GM21381 (cell line): ENCODE results near the gene LRRC7.
"Not testable (repeated sequence)": the region's sequence is repeated elsewhere in the genome, so short reads cannot be mapped to it uniquely, and the experiment has no call there.

Experiments used
- ATAC-seq: cut with Tn5 transposase; IDR thresholded peaks from one replicate; pipeline ENCODE4 v1.9.1; 2021; ENCODE audit warnings: mild to moderate bottlenecking, moderate library complexity; ENCODE audit not compliant: unreplicated experiment

LRRC7 gene

DNA sequence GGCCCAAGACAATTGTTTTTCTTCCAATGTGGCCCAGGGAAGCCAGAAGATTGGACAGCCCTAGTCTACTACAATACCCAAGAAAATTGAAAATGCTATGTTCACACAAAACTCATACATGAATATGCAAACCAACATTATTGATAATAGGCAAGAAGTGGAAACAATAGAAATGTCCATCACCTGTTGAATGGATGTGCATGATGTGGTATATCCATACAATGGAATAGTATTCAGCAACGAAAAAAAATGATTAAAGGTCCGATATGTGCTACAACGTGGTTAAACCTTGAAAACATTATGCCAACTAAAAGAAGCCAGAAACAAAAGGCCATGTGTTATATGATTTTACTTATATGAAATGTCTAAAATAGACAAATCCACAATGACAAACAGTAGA is 375.3 kb downstream of the LRRC7 start:
- no peak for ATAC-seq

DNA sequence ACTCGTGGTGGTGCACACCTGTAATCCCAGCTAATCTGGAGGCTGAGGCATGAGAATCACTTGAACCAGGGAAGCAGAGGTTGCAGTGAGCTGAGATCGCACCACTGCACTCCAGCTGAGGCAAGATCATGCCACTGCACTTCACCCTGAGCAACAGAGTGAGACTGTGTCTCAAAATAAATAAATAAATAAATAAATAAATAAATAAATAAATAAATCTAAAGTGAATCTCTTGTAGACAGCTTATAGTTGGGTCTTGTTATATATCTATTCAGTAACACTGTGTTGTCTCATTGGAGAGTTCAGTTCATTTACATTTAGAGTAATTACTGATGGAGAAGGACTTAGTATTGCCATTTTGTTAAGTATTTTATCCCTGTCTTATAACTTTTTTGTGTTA is 379.2 kb downstream of the LRRC7 start:
- no peak for ATAC-seq

DNA sequence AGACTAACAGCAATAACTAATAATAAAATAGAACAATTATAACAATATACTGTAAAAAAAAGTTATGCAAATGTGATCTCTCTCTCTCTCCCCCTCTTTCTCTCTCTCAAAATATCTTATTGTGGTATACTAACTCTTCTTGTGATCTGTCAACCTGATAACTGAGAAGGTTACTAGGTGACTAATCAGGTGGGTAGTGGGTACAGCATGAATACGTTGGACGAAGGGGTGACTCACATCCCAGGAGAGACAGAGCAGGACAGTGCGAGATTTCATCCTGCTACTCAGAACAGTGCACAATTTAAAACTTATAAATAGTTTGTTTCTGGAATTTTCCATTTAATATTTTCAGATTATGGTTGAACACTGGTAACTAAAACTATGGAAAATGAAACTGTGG is 380.1 kb downstream of the LRRC7 start:
- no peak for ATAC-seq

DNA sequence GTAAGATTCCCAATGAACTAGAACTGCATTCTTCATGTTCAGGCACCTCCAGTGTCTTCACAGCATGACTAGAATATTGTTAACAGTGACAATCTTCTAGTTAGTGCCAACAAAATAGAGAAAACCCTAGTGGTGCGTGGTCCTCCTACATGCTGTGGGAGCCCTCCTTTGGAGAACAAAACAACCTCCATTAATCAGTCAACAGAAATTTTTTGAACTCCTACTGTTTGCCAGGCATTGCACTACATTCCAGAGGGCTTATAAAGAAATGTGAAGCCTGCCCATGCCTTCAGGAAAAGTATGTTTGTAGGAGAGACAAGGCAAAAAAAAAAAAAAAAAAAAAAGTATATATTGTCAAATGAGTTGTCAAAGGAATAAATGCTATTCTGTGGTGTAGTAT is 385.0 kb downstream of the LRRC7 start:
- ATAC-seq: no peak

DNA sequence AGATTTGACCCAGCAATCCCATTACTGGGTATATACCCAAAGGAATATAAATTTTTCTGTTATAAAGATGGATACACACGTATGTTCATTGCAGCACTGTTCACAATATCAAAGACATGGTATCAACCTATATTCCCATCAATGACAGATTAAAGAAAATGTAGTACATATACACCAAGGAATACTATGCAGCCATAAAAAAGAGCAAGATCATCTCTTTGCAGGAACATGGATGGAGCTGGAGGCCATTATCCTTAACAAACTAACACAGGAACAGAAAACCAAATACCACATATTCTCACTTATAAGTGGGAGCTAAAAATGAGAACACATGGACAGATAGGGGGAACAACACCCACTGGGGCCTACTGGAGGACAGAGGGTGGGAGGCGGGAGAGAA is 394.7 kb downstream of the LRRC7 start:
- ATAC-seq: not testable (repeated sequence)

DNA sequence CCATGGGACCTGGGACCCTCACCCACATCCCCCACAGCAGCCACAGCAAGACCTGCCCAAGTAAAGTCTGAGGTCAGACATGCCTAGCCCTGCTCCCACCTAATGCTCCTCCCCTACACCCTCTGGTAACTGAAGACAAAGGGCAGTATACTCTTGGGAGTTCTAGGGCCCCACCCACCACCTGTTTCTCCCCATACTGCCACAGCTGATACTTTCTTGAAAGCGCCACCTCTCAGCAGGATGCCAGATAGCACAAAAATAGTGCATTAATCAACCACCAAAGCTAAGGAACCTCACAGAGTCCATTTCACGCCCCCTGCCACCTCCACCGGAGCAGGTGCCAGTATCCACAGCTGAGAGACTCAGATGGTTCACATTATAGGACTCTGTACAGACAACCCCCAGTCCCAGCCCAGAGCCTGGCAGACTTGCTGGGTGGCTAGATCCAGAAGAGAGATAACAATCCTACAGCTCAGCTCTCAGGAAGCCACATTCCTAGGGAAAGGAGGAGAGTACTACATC is 399.6 kb downstream of the LRRC7 start:
- no peak for ATAC-seq

DNA sequence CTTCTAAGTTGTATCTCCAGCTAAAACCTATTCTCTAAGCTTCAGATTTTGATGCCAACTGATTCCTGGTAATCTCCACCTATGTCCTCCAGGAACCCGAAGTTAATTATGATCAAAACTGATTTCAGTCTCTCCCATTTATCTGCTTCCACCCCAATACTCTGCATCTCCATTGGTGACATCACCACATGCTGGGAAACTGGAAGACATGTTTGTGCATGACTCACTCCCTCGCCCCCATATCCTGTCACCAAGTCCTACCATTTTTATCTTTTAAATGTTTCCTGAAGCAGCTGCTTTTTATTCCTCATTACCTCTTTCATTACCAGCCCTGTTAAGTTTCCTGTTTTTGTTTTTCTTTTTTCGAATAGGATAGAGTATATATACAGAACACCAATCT is 409.2 kb downstream of the LRRC7 start:
- no peak for ATAC-seq

DNA sequence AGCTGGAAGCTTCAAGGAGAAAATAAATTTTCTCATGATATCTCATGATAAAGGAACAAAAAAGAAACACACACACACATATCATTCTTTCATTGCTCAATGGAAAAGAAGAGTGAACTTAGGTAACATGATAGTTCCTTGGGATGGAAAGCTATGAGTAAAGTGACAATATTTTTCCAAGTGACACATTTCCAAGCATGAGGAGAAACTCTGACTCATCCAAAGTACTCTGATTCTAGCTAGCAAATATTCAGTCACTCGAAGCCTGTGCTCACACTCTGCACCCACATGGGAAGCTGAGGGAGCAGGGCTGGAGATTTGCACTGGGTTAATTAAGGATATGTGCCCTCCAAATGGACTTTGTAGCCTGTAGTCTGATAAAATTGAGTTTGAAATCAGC is 415.3 kb downstream of the LRRC7 start:
- ATAC-seq: no peak

DNA sequence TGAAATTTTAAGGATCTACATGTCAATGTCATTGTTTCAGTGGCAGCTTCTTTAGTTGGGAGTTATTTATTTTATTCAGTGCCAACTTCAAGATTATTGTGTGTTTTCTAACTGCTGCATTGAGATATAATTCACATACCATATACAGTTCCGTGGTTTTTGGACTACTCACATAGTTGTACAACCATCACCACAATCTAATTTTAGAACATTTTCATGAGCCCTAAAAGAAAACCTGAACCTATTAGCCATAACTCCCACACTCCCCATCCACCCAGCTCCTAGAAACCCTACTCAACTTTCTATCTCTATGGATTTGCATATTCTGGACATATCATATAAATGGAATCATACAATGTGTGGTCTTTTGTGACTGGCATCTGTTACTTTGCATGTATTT is 417.7 kb downstream of the LRRC7 start:
- no peak for ATAC-seq

DNA sequence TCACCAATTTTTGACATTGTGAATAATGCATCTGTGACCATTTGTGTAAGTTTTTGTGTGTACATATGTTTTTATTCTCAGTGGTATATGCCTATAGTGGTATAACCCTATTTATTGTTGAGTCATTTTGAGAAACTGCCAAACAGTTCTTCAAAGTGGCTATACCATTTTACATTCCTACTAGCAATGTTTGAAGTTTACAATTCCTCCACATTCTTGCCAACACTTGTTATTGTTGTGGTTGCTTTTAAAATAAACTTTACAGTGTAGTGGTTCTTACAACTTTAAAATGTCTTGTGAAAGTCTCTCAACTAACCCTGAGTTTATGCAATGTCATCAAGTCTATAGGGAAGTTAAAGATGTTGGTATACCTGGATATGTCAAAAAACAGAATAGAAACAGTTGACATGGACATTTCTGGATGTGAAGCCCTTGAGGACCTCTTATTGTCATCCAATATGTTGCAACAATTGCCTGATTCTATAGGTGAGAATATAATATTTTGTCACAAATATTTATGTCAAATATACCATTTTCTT is 418.2 kb downstream of the LRRC7 start:
- no peak for ATAC-seq

DNA sequence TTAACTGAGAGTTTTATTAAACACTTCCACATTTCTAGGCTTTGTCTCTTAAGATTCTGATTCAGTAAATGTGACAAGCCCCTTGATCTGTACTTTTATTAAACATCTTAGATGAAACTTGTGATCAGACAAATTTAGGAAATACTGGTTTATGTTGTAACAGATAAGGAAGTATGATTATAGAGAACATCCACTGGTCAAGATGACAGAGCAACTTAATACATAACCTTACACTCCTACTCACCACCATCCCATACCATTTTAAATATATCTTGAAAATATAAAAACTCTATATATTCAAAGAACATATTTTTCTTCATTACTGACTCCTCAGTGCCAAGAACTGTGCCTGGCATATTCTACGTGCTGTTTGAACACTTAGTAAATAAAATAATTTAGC is 420.2 kb downstream of the LRRC7 start:
- no peak for ATAC-seq

DNA sequence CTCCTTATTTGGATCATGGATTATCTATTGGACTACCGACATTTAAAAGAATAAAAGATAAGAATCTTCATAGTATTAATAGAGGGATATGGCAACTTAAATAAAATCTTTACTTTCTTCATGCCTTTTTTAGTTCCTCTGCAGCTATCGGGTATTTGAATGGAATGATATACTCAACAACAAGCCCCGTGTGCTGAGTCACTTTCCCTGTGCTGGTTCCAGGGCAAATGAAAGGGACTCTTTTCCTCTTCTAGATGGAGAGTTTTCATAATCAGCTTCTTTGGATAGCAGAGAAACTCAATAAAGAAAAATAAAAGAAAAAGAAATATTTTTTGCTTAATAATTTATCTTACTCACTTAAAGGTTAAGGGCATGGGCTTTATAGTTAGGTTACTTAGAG is 423.9 kb downstream of the LRRC7 start:
- no peak for ATAC-seq

DNA sequence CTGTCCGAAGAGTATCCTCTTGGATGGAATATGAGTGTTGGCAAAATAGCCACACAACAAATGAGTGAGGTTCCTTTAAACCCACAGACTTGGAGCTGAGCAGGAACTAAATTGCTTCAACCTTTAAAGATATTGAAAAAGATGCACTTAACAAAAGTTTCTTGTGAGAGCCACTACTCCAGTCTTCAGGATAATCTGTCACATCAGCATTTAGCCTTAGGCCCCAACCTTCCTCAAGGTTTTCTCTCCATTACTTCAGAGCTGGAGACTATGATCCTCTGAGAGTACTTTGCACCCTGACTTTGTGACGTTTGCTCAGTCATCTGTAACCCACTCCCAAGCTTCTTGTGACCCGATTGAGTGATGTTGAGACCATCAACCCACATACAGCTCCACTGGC is 424.9 kb downstream of the LRRC7 start:
- no peak for ATAC-seq

DNA sequence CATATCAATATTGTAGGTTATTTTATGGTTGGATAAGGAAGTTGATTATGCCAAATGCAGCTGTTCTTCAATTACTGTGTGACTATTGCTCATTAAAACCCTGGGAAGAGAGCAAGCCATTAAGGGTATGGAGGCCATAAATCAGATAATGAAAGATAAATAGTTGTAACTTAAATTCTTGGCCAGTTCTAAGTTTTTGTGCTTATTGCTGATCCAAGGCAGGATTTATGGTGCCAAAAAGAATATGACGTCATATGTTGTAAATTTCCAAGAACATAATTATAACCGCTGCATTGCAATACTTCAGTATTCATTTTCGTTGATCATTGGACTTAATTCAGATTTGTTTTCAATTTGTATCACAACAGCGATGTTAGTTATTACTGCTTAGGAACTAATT is 426.1 kb downstream of the LRRC7 start:
- ATAC-seq: no peak

DNA sequence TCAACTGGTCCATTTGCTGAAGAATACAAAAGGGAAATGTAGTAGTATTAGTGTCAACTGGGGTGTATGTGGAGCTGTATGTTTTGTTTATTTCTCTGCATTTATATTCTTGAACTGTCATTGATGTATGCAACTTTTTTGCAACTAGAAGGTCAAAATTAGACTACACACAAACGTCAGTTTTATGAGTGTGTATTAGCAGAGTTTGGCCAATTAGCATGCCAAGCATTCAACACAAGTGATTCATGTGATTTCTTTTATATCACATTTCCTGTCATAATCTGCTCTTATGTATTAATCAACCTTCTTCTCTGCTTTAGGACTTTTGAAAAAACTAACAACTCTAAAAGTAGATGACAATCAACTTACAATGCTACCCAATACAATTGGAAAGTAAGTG is 426.5 kb downstream of the LRRC7 start:
- no peak for ATAC-seq

DNA sequence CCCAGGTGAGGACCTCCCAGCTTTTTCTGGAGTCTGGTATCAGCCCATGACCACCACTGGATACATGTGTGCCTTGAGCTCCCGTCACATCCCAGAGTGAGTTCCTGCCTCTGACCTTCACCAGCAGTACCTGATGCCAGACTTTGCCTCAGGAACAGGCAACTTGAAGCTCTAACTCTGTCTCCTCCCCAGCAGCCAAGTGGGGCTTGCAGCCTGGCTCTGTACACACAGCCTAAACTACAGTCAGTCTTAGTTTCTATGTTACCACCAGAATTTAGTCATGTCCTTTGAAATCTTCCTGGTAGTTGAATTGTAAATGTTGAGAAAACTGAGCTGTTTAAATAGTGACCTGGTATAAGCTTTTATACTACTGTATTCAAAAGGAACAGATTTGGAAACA is 431.1 kb downstream of the LRRC7 start:
- no peak for ATAC-seq

DNA sequence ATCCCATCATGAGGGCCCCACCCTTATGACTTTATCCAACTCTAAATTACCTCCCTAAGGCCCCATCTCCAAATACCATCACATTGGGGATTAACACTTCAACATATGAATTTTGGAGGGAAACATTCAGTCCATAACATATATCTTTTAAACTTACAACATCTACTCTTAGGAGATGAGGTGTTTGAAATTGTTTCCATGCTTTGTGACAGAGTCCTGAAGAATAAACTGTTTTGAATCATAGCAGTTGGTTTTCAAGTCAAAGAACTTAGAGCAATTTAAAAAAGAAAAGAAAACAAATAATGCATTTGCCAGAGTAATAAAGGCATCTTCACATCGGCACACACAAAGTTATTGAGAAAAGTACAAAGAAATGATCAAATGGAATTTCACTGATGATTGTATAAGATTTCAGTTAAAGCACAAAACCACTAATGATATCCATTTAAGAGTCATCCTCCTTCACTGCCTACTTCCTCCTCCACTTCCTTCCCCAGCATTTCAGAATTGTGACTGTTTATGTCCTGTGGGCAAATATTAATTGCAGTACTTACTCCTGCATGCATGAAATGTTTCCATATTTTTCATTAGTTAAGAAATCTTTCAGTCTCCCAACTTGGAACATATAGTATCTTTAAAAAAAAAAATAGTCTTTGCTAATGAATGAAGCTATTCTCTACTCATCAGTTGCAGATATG is 435.6 kb downstream of the LRRC7 start:
- no peak for ATAC-seq

DNA sequence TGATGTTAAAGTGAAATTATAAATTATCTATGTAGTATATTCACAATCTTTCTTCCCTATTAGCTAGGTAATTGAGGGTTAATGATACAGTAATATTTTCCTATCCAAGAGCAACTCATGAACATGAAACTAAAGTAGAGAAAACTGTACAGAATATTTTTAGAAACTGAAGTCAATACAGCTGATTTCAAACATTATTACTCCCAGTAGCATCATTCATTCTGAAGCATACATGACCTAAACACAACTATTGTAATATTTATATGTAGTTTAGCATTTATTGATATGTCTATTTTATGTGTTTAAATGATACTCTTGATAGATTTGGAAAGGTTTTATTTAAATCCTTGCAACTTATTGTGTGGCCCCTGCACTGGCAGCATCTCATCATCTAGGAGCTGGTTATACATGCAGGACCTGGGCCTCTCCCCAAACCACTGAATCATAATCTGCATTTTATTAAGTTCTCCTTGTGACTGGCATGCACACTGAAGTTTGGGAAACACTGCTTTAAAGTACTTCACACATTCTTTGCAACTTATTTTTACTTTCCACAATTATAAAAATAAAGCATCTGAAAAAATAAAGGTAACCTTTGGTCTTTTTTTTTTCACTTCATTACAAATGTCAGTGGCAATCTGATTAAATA is 437.8 kb downstream of the LRRC7 start:
- no peak for ATAC-seq

DNA sequence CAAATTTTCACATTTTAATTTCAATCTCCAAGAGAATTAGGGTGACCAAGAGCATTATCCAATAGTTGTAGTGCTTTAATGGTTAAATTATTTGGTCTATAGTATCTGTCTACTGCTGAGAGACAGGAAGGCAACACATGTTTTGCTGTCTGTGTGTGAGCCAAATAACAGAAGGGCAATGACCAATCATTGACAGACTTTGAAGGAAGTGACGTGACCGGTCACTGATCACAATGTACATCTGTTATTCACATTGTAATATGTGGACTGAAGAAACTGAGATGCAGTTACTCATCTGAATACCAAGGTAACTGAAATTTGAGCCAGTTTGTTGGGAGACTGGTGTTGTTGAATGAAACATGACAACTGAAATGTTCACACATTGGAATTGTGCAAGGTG is 440.9 kb downstream of the LRRC7 start:
- no peak for ATAC-seq

DNA sequence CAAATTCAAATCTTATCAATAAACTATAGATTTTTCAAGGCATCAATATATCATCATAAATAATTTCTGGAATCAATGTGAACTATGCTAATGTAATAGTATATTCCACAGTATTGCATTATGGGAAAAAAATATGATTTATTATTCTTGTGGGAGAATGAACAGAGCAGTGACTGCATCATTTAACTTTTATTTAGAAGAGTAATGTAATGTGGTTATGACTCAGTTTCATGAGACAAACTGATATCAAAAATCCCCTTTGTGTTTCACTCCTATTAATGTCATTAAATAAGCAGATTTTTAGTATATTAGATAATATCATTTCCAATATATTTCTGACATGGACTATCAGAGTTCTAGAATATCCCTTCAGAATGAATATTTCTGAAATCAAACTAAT is 450.0 kb downstream of the LRRC7 start:
- no peak for ATAC-seq

DNA sequence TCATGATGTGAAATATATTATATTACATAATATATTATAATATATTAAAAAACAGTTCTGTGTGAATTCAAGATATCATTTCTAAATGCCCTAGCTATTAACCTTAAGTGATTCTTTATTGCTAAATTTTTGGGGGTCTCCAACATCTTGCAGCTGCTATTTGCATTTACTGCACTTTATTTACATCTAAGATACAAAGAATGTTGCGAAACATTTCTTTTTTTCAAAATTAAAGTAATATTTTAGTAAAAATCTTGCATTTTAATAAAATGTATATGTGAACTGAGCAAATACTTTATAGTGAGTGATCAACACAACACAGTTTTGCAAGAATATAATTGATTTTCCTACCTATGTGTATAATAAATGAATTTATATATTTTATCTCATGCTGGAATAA is 456.6 kb downstream of the LRRC7 start:
- no peak for ATAC-seq

DNA sequence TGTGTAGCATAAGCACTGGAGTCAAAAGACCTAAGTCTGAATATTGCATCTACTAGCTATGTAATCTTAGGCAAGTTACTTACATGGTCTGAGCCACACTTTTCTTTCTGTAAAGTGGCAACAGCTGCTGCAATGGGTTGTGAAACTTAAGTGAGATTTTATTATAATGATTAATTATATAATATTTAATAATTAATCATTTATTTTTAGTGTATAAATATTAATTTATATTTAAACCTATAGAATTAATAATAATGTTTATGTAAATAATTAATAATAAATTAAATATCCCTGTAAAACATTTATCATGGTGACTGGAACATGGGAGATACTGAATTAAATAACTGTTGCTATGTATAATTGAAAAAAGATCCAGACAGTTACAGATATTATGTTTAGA is 457.3 kb downstream of the LRRC7 start:
- ATAC-seq: no peak
